ENCODE results near the gene RTF1. TPM values are rescaled to one million over a fixed set of nuclear protein-coding genes. Genes with fewer than 3 reads are reported as not detected.

Gene RTF1
- polyA plus RNA-seq, 3 donors from 2014 or later: 11.2 to 35.7 (median 23.4) TPM

Other genes starting within 250 kb of the RTF1 start
- gene EXD1, start 186.3 kb upstream of the RTF1 start, polyA plus RNA-seq: not detected
- 10 to 100 TPM; 14.7 to 29.6 (median 24.6) TPM for gene CHP1, start 185.8 kb upstream of the RTF1 start, polyA plus RNA-seq
- 1 to 10 TPM in 1 of 3 donors, under 1 TPM in 2; 0.35 to 2.4 (median 0.44) TPM for gene OIP5, start 84.5 kb upstream of the RTF1 start, polyA plus RNA-seq
- 1 to 10 TPM; 2.6 to 6.5 (median 4.0) TPM for gene NUSAP1, start 84.2 kb upstream of the RTF1 start, polyA plus RNA-seq
- gene NDUFAF1, start 14.6 kb upstream of the RTF1 start, polyA plus RNA-seq: 10 to 100 TPM; 15.3 to 37.7 (median 23.7) TPM
- not detected for gene ITPKA, start 76.8 kb downstream of the RTF1 start, polyA plus RNA-seq
- gene LTK, start 96.7 kb downstream of the RTF1 start, polyA plus RNA-seq: under 1 TPM in 1 of 3 donors, not detected in 2; 0.48 TPM
- gene RPAP1, start 127.2 kb downstream of the RTF1 start, polyA plus RNA-seq: 10 to 100 TPM in 1 of 3 donors, 1 to 10 TPM in 2; 3.7 to 15.0 (median 4.9) TPM
- under 1 TPM in 2 of 3 donors, not detected in 1; 0.38 to 0.95 TPM for gene TYRO3, start 142.1 kb downstream of the RTF1 start, polyA plus RNA-seq
- 10 to 100 TPM in 1 of 3 donors, 1 to 10 TPM in 2; 3.3 to 23.8 (median 5.9) TPM for gene MGA, start 243.3 kb downstream of the RTF1 start, polyA plus RNA-seq